ENCODE results near the gene LONRF3.
"Not testable (repeated sequence)": the region's sequence is repeated elsewhere in the genome, so short reads cannot be mapped to it uniquely, and the experiment has no call there.

DNA sequence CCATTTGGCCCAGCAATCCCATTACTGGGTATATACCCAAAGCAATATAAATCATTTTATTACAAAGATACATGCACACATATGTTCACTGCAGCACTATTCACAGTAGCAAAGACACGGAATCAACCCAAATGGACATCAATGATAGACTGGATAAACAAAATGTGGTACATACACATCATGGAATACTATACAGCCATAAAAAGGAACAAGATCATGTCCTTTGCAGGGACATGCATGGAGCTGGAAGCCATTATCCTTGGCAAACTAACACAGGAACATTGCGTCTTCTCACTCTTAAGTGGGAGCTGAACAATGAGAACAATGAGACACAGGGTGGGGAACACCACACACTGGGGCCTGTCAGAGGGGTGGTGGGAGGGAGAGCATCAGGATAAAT lies 51.9 kb downstream of the LONRF3 start:
- TF ChIP-seq, protein P1, sequence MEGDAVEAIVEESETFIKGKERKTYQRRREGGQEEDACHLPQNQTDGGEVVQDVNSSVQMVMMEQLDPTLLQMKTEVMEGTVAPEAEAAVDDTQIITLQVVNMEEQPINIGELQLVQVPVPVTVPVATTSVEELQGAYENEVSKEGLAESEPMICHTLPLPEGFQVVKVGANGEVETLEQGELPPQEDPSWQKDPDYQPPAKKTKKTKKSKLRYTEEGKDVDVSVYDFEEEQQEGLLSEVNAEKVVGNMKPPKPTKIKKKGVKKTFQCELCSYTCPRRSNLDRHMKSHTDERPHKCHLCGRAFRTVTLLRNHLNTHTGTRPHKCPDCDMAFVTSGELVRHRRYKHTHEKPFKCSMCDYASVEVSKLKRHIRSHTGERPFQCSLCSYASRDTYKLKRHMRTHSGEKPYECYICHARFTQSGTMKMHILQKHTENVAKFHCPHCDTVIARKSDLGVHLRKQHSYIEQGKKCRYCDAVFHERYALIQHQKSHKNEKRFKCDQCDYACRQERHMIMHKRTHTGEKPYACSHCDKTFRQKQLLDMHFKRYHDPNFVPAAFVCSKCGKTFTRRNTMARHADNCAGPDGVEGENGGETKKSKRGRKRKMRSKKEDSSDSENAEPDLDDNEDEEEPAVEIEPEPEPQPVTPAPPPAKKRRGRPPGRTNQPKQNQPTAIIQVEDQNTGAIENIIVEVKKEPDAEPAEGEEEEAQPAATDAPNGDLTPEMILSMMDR (IDR thresholded peaks at IDR 0.05): not testable (repeated sequence)
- TF ChIP-seq, protein P2, sequence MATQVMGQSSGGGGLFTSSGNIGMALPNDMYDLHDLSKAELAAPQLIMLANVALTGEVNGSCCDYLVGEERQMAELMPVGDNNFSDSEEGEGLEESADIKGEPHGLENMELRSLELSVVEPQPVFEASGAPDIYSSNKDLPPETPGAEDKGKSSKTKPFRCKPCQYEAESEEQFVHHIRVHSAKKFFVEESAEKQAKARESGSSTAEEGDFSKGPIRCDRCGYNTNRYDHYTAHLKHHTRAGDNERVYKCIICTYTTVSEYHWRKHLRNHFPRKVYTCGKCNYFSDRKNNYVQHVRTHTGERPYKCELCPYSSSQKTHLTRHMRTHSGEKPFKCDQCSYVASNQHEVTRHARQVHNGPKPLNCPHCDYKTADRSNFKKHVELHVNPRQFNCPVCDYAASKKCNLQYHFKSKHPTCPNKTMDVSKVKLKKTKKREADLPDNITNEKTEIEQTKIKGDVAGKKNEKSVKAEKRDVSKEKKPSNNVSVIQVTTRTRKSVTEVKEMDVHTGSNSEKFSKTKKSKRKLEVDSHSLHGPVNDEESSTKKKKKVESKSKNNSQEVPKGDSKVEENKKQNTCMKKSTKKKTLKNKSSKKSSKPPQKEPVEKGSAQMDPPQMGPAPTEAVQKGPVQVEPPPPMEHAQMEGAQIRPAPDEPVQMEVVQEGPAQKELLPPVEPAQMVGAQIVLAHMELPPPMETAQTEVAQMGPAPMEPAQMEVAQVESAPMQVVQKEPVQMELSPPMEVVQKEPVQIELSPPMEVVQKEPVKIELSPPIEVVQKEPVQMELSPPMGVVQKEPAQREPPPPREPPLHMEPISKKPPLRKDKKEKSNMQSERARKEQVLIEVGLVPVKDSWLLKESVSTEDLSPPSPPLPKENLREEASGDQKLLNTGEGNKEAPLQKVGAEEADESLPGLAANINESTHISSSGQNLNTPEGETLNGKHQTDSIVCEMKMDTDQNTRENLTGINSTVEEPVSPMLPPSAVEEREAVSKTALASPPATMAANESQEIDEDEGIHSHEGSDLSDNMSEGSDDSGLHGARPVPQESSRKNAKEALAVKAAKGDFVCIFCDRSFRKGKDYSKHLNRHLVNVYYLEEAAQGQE (IDR thresholded peaks at IDR 0.05; ENCODE audit: insufficient read depth in 1 of 2, low read depth in 2 of 2, low read length in 1 of 2): not testable (repeated sequence)
- TF ChIP-seq POLR2AphosphoS5 (IDR thresholded peaks at IDR 0.05; ENCODE audit: low read depth, low read length); TCF7L2 (IDR thresholded peaks at IDR 0.05; ENCODE audit: low read depth, low read length); SIN3A (IDR thresholded peaks at IDR 0.05; ENCODE audit: borderline replicate concordance, insufficient read depth, low read depth, low read length): not testable (repeated sequence)
